Retinal pigment epithelial cell (primary cell): ENCODE data around the gene CLOCK.

Experiments used
- DNase-seq: peaks from one replicate; pipeline ENCODE4 v3.0.0-alpha.2; 2010; ENCODE audit warnings: low read depth
- H3K4me3 ChIP-seq: 2 replicates; pipeline ENCODE4 v1.5.1; 2011; ENCODE audit warnings: mild to moderate bottlenecking, low read length, control low read depth, moderate library complexity
- CTCF ChIP-seq: conservative IDR thresholded peaks from 2 replicates; pipeline ENCODE4 v1.5.1; 2011; ENCODE audit warnings: low read depth, low read length, control low read depth, inconsistent platforms

The CLOCK gene

GRCh38 chr4:55378617-55379467, 167.9 kb downstream of the CLOCK start:
- no peak for TF ChIP-seq CTCF
- no peak overlapping the region for H3K4me3 ChIP-seq
- DNase-seq, result no peak
